NCI-H187 (cell line): ENCODE measurements around the gene AK6.
"Not testable (repeated sequence)": the region's sequence is repeated elsewhere in the genome, so short reads cannot be mapped to it uniquely, and the experiment has no call there.

Experiments
- DNase-seq, 2 experiments: peaks; one replicate each; lab custom pipeline; 2025; lab: John Stamatoyannopoulos, UW

Gene AK6

GRCh38 chr5:69335341-69335935 lies 33.9 kb downstream of the AK6 start:
- no peak for DNase-seq

- DNase-seq, result peak; percentile 42 to 59
These were observed 34.5 kb downstream of the AK6 start for GRCh38 chr5:69334793-69335268.

- not testable (repeated sequence) for DNase-seq
These were observed 35.5 kb downstream of the AK6 start for GRCh38 chr5:69333668-69334315.

GRCh38 chr5:69331528-69332445 lies 37.5 kb downstream of the AK6 start:
- no peak for DNase-seq

GRCh38 chr5:69329905-69330489 lies 39.3 kb downstream of the AK6 start:
- DNase-seq, result no peak

- DNase-seq, result no peak
These were observed 43.0 kb downstream of the AK6 start for GRCh38 chr5:69326365-69326764.

- DNase-seq, result no peak
These were observed 51.9 kb downstream of the AK6 start for GRCh38 chr5:69317391-69317790.

GRCh38 chr5:69315972-69316371 lies 53.3 kb downstream of the AK6 start:
- DNase-seq, result no peak

- no peak for DNase-seq
These were observed 55.9 kb downstream of the AK6 start for GRCh38 chr5:69313428-69313827.

- DNase-seq, result no peak
These were observed 56.7 kb downstream of the AK6 start for GRCh38 chr5:69312459-69313160.

- no peak for DNase-seq
These were observed 59.9 kb downstream of the AK6 start for GRCh38 chr5:69309380-69309779.

GRCh38 chr5:69308046-69308553 lies 61.2 kb downstream of the AK6 start:
- DNase-seq, result no peak

- no peak for DNase-seq
These were observed 63.8 kb downstream of the AK6 start for GRCh38 chr5:69305512-69305911.
